Prostate gland (tissue), 2 donors: ENCODE data around the gene PPIH.
"Not testable (repeated sequence)": the region's sequence is repeated elsewhere in the genome, so short reads cannot be mapped to it uniquely, and the experiment has no call there.

Experiments used
- CTCF ChIP-seq, 4 experiments: fragments of 200-600 bp in 2 of 4; fragments of 450-650 bp in 2 of 4; sonication (generic) in 2 of 4; IDR thresholded peaks; 1 replicate in 3 of 4; 2 replicates in 1 of 4; pipeline ENCODE4 v1.5.1; 2016 to 2019; ENCODE audit warnings: antibody characterized with exemption in 4 of 4, mild to moderate bottlenecking in 2 of 4, moderate library complexity in 2 of 4
- POLR2A ChIP-seq: fragments of 450-650 bp; IDR thresholded peaks from one replicate; pipeline ENCODE4 v1.6.1; 2016; ENCODE audit warnings: antibody characterized with exemption, mild to moderate bottlenecking
- POLR2AphosphoS5 ChIP-seq: sonication (generic); formaldehyde crosslinking; IDR thresholded peaks from one replicate; pipeline ENCODE4 v1.6.1; 2017; ENCODE audit warnings: antibody characterized with exemption

- not testable (repeated sequence) for TF ChIP-seq CTCF (IDR thresholded peaks at IDR 0.05); POLR2A; POLR2AphosphoS5
These were observed 64.2 kb downstream of the PPIH start for GRCh38 chr1:42722403-42722802.
